Esophagus squamous epithelium (tissue), 4 donors: ENCODE data around the gene NHSL1.

ENCODE experiments used
- CTCF ChIP-seq, 6 experiments: fragments of 450-650 bp in 4 of 6; fragments of 200-600 bp in 2 of 6; sonication (generic) in 2 of 6; IDR thresholded peaks; one replicate each; pipeline ENCODE4 v1.5.1; 2016 to 2019; ENCODE audit warnings: antibody characterized with exemption in 6 of 6, mild to moderate bottlenecking in 4 of 6, moderate library complexity in 4 of 6
- POLR2A ChIP-seq, 4 donors: fragments of 450-650 bp; IDR thresholded peaks; one replicate each; pipeline ENCODE4 v1.6.1; 2017; ENCODE audit warnings: antibody characterized with exemption in 4 of 4, mild to moderate bottlenecking in 4 of 4, moderate library complexity in 3 of 4

GRCh38 chr6:138404666-138405337, 94.5 kb downstream of the NHSL1 start:
- TF ChIP-seq CTCF (IDR thresholded peaks at IDR 0.05) = no peak
- TF ChIP-seq POLR2A (IDR thresholded peaks at IDR 0.05) = no peak
